Mesenchymal stem cell (in vitro differentiated cells and primary cell): ENCODE data around the gene CAMTA1.
"Not testable (repeated sequence)": the region's sequence is repeated elsewhere in the genome, so short reads cannot be mapped to it uniquely, and the experiment has no call there.

Source experiments
- DNase-seq: peaks from one replicate; pipeline ENCODE4 v3.0.0-alpha.2; 2013
- H2AFZ ChIP-seq: one replicate; pipeline ENCODE4 v1.6.1; 2013; ENCODE audit warnings: low read depth, mild to moderate bottlenecking, control low read depth, inconsistent platforms, low read length, moderate library complexity
- H2AK5ac ChIP-seq: 2 replicates; pipeline ENCODE4 v1.6.1; 2013; ENCODE audit warnings: low read length, moderate library complexity, mild to moderate bottlenecking, inconsistent platforms; ENCODE audit not compliant: severe bottlenecking
- H2BK120ac ChIP-seq: one replicate; pipeline ENCODE4 v1.6.1; 2013; ENCODE audit warnings: low read depth, mild to moderate bottlenecking, inconsistent platforms, low read length, moderate library complexity
- H2BK12ac ChIP-seq, 2 experiments: one replicate each; pipeline ENCODE4 v1.6.1; 2013; ENCODE audit warnings: inconsistent platforms in 2 of 2, low read length in 2 of 2, mild to moderate bottlenecking in 2 of 2, moderate library complexity in 2 of 2, control low read depth in 1 of 2
- H2BK15ac ChIP-seq: one replicate; pipeline ENCODE4 v1.6.1; 2013; ENCODE audit warnings: mild to moderate bottlenecking, low read depth, inconsistent platforms; ENCODE audit not compliant: poor library complexity, severe bottlenecking
- H2BK5ac ChIP-seq: 2 replicates; pipeline ENCODE4 v1.6.1; 2013; ENCODE audit warnings: low read depth, mild to moderate bottlenecking, low read length, control low read depth, inconsistent platforms; ENCODE audit not compliant: poor library complexity, severe bottlenecking
- H3K14ac ChIP-seq, 2 experiments: one replicate each; pipeline ENCODE4 v1.6.1; 2013; ENCODE audit warnings: inconsistent platforms in 2 of 2, low read length in 2 of 2, control low read depth in 1 of 2, mild to moderate bottlenecking in 1 of 2, moderate library complexity in 1 of 2
- H3K18ac ChIP-seq, 2 experiments: one replicate each; pipeline ENCODE4 v1.6.1; 2013; ENCODE audit warnings: inconsistent platforms in 2 of 2, low read length in 2 of 2, control low read depth in 1 of 2, low read depth in 1 of 2, mild to moderate bottlenecking in 1 of 2
- H3K23ac ChIP-seq, 2 experiments: one replicate each; pipeline ENCODE4 v1.6.1; 2013; ENCODE audit warnings: inconsistent platforms in 2 of 2, low read length in 2 of 2, mild to moderate bottlenecking in 2 of 2, moderate library complexity in 2 of 2, control low read depth in 1 of 2
- H3K27ac ChIP-seq: 2 replicates; pipeline ENCODE4 v1.5.1; 2013; ENCODE audit warnings: mild to moderate bottlenecking, moderate library complexity, low read length, control low read depth, inconsistent platforms; ENCODE audit not compliant: poor library complexity, severe bottlenecking
- H3K27me3 ChIP-seq, 2 experiments: 2 replicates each; pipeline versions ENCODE4 v1.6.1 to v1.7.0; 2013; ENCODE audit warnings: low read length in 2 of 2, mild to moderate bottlenecking in 2 of 2, moderate library complexity in 2 of 2, control low read depth in 1 of 2, inconsistent platforms in 1 of 2; ENCODE audit not compliant: control insufficient read depth in 1 of 2, insufficient read depth in 1 of 2
- H3K36me3 ChIP-seq, 2 experiments: 2 replicates each; pipeline versions ENCODE4 v1.6.1 to v1.7.0; 2013; ENCODE audit warnings: low read length in 2 of 2, control low read depth in 1 of 2, inconsistent platforms in 1 of 2, low read depth in 1 of 2, mild to moderate bottlenecking in 1 of 2; ENCODE audit not compliant: insufficient read depth in 2 of 2, control insufficient read depth in 1 of 2
- H3K4ac ChIP-seq, 2 experiments: one replicate each; pipeline ENCODE4 v1.6.1; 2013; ENCODE audit warnings: inconsistent platforms in 2 of 2, low read length in 2 of 2, mild to moderate bottlenecking in 2 of 2, moderate library complexity in 2 of 2, control low read depth in 1 of 2, low read depth in 1 of 2
- H3K4me1 ChIP-seq: 2 replicates; pipeline ENCODE4 v1.6.1; 2013; ENCODE audit warnings: low read depth, low read length, control low read depth; ENCODE audit not compliant: control insufficient read depth, insufficient read depth
- H3K4me2 ChIP-seq: 2 replicates; pipeline ENCODE4 v1.6.1; 2013; ENCODE audit warnings: low read length, mild to moderate bottlenecking, inconsistent platforms; ENCODE audit not compliant: poor library complexity, severe bottlenecking
- H3K4me3 ChIP-seq, 2 experiments: 2 replicates each; pipeline versions ENCODE4 v1.5.1 to v1.7.0; 2013; ENCODE audit warnings: low read length in 2 of 2, mild to moderate bottlenecking in 2 of 2, control low read depth in 1 of 2, low read depth in 1 of 2; ENCODE audit not compliant: insufficient read depth in 1 of 2
- H3K79me1 ChIP-seq: replicated peaks from 2 replicates; pipeline ENCODE4 v1.6.1; 2013; ENCODE audit warnings: mild to moderate bottlenecking, control low read depth, low read length, inconsistent platforms; ENCODE audit not compliant: poor library complexity, severe bottlenecking
- H3K9ac ChIP-seq: 2 replicates; pipeline ENCODE4 v1.7.0; 2013; ENCODE audit warnings: mild to moderate bottlenecking, low read length, moderate library complexity
- H3K9me3 ChIP-seq: 2 replicates; pipeline ENCODE4 v1.7.0; 2013; ENCODE audit warnings: mild to moderate bottlenecking, low read length; ENCODE audit not compliant: control insufficient read depth
- H4K8ac ChIP-seq: one replicate; pipeline ENCODE4 v1.6.1; 2013; ENCODE audit warnings: inconsistent platforms, mild to moderate bottlenecking, low read length, moderate library complexity
- H4K91ac ChIP-seq: one replicate; pipeline ENCODE4 v1.6.1; 2013; ENCODE audit warnings: mild to moderate bottlenecking, low read length, inconsistent platforms
- WGBS: methylation state at CpG from one replicate; pipeline ENCODE4 v1.1.7; 2013; ENCODE audit warnings: mixed read lengths; 5-methylcytosine and 5-hydroxymethylcytosine counted together

CAMTA1 gene

GRCh38 chr1:7688659-7689058 is 903.4 kb downstream of the CAMTA1 start:
- no peak overlapping the region for H3K4me2 ChIP-seq
- no peak overlapping the region for H2BK5ac ChIP-seq
- no peak overlapping the region for H3K18ac ChIP-seq
- H3K14ac ChIP-seq = no peak overlapping the region
- no peaks in the 10 kb centered on the region for H3K79me1 ChIP-seq
- H3K4ac ChIP-seq = no peak overlapping the region
- no peak overlapping the region for H2BK120ac ChIP-seq
- no peaks in the 10 kb centered on the region for H3K4me1 ChIP-seq
- H4K8ac ChIP-seq = no peak overlapping the region
- H3K27me3 ChIP-seq = peaks cover 68 to 70% of the 10 kb centered on the region in 2 experiments
- H2BK12ac ChIP-seq = no peak overlapping the region
- H3K23ac ChIP-seq = no peak overlapping the region
- no peak overlapping the region for H2AK5ac ChIP-seq
- H2AFZ ChIP-seq = no peak overlapping the region
- DNase-seq = no peak
- H3K9me3 ChIP-seq = peaks cover 6% of the 10 kb centered on the region
- no peak overlapping the region for H2BK15ac ChIP-seq
- H4K91ac ChIP-seq = no peak overlapping the region
- no peak overlapping the region for H3K4me3 ChIP-seq
- 93% methylated on average over 1 of the region's 1 CpG for WGBS
- no peak overlapping the region for H3K9ac ChIP-seq
- no peak overlapping the region for H3K27ac ChIP-seq
- H3K36me3 ChIP-seq = no peaks in the 10 kb centered on the region

- H3K79me1 ChIP-seq, H2BK120ac ChIP-seq, H3K9me3 ChIP-seq, H2BK15ac ChIP-seq, H3K4ac ChIP-seq, DNase-seq, H2BK5ac ChIP-seq, H3K4me3 ChIP-seq, H3K4me2 ChIP-seq, H2BK12ac ChIP-seq, H3K18ac ChIP-seq, H3K4me1 ChIP-seq, H3K23ac ChIP-seq, H3K27ac ChIP-seq, H2AK5ac ChIP-seq, H3K9ac ChIP-seq, H2AFZ ChIP-seq, H3K14ac ChIP-seq, H3K36me3 ChIP-seq, H4K91ac ChIP-seq, H4K8ac ChIP-seq: not testable (repeated sequence)
- 88% methylated on average over 4 of the region's 4 CpGs for WGBS
- peaks cover 67 to 71% of the 10 kb centered on the region in 2 experiments for H3K27me3 ChIP-seq
Measured at GRCh38 chr1:7689307-7689706, 904.1 kb downstream of the CAMTA1 start.

- Histone ChIP-seq H3K9me3 (peaks cover 8% of the 10 kb centered on the region), H4K8ac (no peak overlapping the region), H2BK120ac (no peak overlapping the region), H3K4me2 (no peak overlapping the region), H3K4me3 (no peak overlapping the region), H3K4ac (no peak overlapping the region), H4K91ac (no peak overlapping the region), H3K79me1 (no peaks in the 10 kb centered on the region), H2BK15ac (no peak overlapping the region), H3K4me1 (no peaks in the 10 kb centered on the region), H3K36me3 (no peaks in the 10 kb centered on the region), H2AFZ (no peak overlapping the region), H3K18ac (no peak overlapping the region), H2BK5ac (no peak overlapping the region), H3K9ac (no peak overlapping the region), H3K27me3 (peaks cover 61 to 72% of the 10 kb centered on the region in 2 experiments), H3K23ac (no peak overlapping the region), H3K14ac (no peak overlapping the region), H2BK12ac (no peak overlapping the region), H2AK5ac (no peak overlapping the region), H3K27ac (no peak overlapping the region)
- WGBS = 90% methylated on average over 10 of the region's 10 CpGs
- DNase-seq = no peak
Measured at GRCh38 chr1:7690076-7690475, 904.8 kb downstream of the CAMTA1 start.

GRCh38 chr1:7690496-7691182 is 905.4 kb downstream of the CAMTA1 start:
- no peak overlapping the region for H3K4ac ChIP-seq
- no peak overlapping the region for H2BK120ac ChIP-seq
- no peak overlapping the region for H3K18ac ChIP-seq
- no peak overlapping the region for H2AFZ ChIP-seq
- H2BK12ac ChIP-seq = no peak overlapping the region
- no peak overlapping the region for H2BK5ac ChIP-seq
- H3K36me3 ChIP-seq = no peaks in the 10 kb centered on the region
- 83% methylated on average over 17 of the region's 17 CpGs for WGBS
- no peak overlapping the region for H2AK5ac ChIP-seq
- no peak for DNase-seq
- no peak overlapping the region for H2BK15ac ChIP-seq
- H3K9me3 ChIP-seq = peaks cover 8% of the 10 kb centered on the region
- H3K79me1 ChIP-seq = no peaks in the 10 kb centered on the region
- H3K14ac ChIP-seq = no peak overlapping the region
- H3K4me2 ChIP-seq = no peak overlapping the region
- no peak overlapping the region for H4K8ac ChIP-seq
- no peak overlapping the region for H3K23ac ChIP-seq
- H3K4me3 ChIP-seq = no peak overlapping the region
- no peaks in the 10 kb centered on the region for H3K4me1 ChIP-seq
- H4K91ac ChIP-seq = no peak overlapping the region
- H3K27ac ChIP-seq = no peak overlapping the region
- H3K27me3 ChIP-seq = peaks cover 56 to 72% of the 10 kb centered on the region in 2 experiments
- H3K9ac ChIP-seq = no peak overlapping the region
